HG03565 (cell line): ENCODE measurements around the gene MRPL55.

Experiments
- ATAC-seq: cut with Tn5 transposase; IDR thresholded peaks from one replicate; pipeline ENCODE4 v1.9.1; 2021; ENCODE audit warnings: mild to moderate bottlenecking, moderate library complexity; ENCODE audit not compliant: unreplicated experiment

The MRPL55 gene

GRCh38 chr1:228109073-228109961 lies at the start of gene MRPL55:
Gene MRPL55 (minus strand): TSS chr1:228109299. CDS start chr1:228108260, 1,039 bp downstream.
- ATAC-seq = peak; percentile 92

- no peak for ATAC-seq
These were observed 49.3 kb upstream of the MRPL55 start for GRCh38 chr1:228158151-228159007.

- ATAC-seq = no peak
These were observed 48.6 kb upstream of the MRPL55 start for GRCh38 chr1:228157729-228158126.

- ATAC-seq = no peak
These were observed 48.0 kb upstream of the MRPL55 start for GRCh38 chr1:228156941-228157728.

GRCh38 chr1:228156515-228156881 lies 47.4 kb upstream of the MRPL55 start:
- no peak for ATAC-seq

GRCh38 chr1:228155596-228156514 lies 46.8 kb upstream of the MRPL55 start:
- no peak for ATAC-seq

GRCh38 chr1:228154670-228155571 lies 45.8 kb upstream of the MRPL55 start:
- ATAC-seq = no peak

GRCh38 chr1:228154021-228154669 lies 45.0 kb upstream of the MRPL55 start:
- ATAC-seq = no peak

- ATAC-seq = no peak
These were observed 43.8 kb upstream of the MRPL55 start for GRCh38 chr1:228152918-228153258.

GRCh38 chr1:228152097-228152917 lies 43.2 kb upstream of the MRPL55 start:
- ATAC-seq = no peak

GRCh38 chr1:228151180-228151925 lies 42.3 kb upstream of the MRPL55 start:
- no peak for ATAC-seq

GRCh38 chr1:228150461-228151179 lies 41.5 kb upstream of the MRPL55 start:
- ATAC-seq = no peak

GRCh38 chr1:228150120-228150460 lies 41.0 kb upstream of the MRPL55 start:
- ATAC-seq = no peak

- no peak for ATAC-seq
These were observed 40.5 kb upstream of the MRPL55 start, which contains the start of gene GJC2 for GRCh38 chr1:228149406-228150119. Gene GJC2 (plus strand): TSS chr1:228149930. CDS start chr1:228157759, 7,829 bp downstream.

- ATAC-seq = no peak
These were observed 39.9 kb upstream of the MRPL55 start for GRCh38 chr1:228148935-228149405.
